ENCODE data around the gene WNT7B.

WNT7B gene

DNA sequence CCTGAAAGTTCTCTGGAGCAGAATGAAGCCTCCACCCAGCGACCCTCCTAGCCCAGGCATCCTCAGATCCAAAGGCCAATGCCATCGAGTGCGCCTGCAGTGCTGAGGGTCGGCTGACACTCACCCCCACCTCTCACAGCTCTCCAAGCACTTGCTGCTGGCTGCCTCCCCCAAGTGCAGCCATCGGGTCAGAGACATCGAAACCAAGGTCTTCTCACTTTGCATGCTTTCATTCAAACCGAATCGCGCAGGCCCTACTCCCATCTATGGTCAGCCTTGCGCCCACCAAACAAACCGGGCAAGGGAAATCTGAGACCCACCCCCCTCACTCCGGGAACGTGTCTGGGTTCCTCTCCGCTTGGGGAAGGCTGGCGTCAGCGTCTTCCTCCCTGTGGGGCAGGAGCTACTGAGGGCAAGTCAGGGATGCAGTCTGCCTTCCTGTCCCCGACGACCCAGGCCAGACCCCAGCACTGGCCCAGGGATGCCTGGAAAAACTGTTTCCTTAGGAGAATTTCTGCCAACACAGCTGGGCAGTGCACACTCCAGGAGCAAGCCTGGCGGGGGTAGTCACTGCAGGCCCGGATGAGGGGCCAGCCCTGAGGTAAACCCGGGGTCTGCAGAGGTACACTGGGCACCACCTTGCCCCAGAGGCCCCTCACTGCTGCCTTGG lies 7.0 kb downstream of the WNT7B start:
- DNase-seq, result no peak

DNA sequence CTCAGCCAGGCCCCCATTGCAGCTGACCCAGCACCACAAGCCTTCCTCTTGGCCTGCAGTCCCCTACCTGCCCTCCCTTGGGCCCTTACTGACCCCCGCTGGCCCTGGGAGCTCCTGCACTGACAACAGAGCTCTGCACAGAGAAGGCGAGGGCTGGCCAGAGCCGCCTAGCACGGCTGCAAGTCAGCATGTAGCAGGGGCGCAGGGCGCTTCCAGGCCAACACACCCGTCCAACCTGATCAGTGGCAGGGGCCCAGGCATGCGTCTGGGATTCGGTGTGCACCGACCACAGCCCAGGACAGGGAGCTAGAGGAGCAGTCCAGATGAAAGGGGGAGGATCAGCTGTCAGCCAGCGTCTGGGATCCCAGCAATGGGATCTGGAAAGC lies 7.6 kb downstream of the WNT7B start:
- DNase-seq, result no peak

DNA sequence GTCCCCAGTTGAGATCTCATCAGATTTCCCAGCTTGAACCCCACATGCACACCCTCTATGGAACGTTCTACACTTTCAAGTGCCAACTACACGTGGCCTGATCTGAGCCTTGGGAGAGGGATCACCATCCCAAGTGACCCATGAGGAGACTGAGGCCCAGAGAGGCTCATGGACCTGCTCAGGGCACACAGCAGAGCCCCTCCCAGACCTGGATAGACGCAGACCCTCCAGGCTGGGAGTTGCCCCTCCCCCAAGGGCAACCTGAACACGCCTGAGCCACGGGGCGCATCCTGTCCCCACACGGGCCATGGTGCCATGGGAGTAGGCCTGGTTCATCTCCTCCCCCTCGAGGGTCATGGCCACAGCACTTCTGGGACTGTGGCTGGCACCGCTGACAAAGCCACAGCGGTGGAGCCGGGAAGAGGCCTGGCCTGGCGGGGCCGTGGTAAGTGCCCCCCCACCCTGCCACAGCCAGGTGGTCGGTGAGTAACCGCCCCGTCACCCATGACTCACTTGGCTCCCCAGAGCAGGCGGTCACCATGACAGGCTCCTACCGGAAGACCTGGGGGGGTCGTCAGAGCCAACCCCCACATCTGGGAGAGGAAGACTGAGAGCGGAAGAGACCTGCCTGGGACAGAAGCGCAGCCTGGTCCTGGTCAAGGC lies 8.1 kb downstream of the WNT7B start:
- no peak for DNase-seq

DNA sequence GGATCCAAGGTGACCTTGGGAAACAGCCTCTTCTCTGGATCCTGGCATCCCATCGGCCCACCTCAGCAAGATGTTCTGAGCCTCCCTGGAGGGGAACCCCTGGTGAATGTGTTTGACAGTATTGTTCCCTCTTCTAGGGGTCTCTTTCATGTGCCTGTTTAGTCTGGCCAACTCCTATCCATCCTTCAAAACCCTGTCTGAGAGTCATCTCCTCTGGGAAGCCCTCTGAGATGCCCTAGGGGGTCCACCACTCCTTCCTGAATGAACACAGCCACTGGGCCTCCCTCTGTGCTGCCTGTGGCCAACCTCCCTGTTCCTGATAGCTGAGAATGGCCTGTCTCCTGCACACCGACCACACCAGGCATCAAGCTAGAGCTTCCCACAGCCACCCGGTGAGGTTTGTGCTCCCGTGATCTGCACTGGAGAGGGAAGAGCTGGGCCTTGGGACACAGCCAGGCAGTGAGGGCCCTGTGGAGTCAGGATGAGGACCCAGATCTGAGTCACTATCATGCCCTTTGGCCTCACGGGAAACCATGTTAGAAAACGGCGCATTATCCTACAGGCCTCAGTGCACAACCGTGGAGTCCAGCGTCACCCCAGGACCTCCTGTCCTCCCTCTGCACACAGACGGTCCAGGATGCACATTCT lies 8.8 kb downstream of the WNT7B start:
- DNase-seq, result no peak

DNA sequence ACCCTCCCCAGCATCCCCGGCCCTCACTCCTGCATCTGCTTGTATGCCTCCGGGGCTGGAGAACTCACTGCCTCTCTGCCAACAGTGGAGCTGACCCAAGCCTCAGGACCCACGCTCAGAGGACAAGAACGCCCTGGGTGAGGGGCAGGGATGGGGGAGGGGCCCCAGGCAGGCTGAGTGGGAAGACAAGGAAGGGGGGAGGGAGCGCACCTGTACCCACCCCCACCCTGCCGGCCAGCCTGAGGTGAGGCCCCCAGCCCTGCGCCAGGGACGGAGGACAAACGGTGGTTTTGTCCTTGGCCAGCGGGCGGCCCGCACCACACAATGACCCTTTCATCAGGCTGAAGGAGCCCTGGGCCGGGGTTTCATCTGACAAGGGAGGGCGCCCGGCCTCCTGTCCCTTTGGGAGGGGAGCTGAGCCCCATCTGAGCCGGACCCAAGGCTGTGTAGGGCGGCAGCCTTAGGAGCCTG lies 10.0 kb downstream of the WNT7B start:
- DNase-seq, result no peak

DNA sequence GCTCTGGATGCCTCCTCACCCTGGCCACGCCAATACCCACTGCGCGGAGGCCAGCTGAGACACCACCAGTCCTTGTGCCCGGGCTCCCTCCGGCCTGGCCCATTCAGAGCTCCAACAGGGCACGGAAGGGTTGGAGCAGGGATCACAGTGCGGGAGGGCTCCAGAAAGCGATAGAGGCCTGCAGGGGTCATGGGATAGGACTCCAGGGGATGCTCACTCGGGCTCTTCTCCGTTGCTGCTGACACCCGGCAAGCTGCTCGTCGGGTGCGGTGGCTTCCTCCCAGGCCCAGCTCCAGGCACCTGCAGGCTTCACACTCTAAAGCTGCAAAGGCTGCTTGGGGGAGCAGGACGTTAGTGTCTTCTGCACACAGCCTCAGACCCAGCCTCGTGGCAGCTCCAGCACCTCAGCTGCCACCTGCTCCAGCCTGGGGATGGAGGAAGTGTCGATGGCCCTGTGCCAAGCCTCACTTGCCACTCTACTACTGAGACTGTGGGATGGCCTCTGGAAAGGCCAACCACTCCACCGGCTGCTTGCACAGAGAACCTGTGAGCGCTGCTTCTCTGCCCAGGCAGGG lies 10.6 kb downstream of the WNT7B start:
- DNase-seq, result no peak

DNA sequence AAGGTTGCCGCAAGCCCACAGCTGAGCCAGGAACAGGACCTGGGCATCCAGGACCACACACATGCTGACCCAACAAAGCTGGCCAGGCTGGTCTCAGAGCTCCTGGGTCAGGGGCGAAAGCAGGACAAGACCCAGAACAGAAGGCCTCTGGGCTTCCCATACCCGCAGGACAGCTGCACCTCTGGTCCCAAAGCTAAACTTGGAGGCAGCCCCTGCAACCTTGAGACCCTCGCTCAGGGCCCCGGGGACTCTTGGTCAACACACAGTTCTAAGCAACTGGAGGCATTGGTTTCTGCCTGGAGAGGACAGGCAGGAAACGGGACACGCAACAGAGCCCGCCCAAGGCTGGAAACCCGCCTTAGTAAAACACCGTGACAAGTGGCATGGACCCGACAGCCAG lies 11.4 kb downstream of the WNT7B start:
- DNase-seq, result no peak

DNA sequence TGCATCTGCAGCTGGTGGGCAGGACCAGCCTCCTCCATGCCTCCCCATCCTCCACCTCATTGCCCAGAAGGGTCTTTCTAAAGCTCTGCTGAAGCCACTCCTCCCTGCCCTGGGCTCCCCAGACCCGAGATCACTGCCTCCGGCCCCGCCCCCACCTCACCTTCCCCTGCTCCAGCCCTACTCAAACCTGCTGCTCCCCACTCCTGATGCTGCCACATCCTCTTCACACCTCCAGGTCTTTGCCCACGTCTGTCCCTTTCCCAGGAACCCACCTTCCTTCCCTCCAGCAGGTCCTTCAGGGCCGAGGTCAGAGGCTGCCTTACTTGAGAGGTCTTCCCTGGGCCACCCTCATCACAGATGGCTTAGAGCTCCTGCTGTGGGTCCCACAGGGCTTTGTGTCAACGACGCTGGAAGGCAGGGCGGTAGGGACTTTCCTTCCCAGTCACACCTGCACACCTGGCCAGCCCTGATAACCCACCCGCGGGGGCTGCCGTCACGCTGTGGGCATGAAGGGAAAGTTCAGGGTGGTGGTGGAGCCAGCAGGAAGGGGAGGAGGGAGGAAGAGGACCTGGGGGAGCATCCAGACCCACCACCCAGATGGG lies 11.9 kb downstream of the WNT7B start:
- no peak for DNase-seq

DNA sequence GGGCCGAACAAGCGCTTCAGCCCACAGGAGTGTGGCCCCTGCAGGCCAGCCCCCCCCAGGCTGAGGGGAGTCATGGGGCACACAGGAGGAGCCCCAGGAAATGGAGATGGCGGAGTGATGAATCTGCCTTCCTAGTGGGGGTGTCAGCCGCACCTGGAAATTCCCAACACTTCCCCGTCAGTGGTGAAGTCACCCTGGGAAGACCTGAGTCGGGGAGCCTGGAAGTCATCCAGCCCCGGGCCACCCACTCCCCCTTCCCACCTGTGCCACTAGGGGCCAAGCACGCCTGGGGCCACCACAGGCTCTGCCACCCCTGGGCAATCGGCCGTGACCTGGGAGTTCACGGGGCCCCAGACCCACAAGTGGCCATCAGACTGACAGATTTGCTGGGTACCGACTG lies 12.6 kb downstream of the WNT7B start:
- DNase-seq, result no peak

DNA sequence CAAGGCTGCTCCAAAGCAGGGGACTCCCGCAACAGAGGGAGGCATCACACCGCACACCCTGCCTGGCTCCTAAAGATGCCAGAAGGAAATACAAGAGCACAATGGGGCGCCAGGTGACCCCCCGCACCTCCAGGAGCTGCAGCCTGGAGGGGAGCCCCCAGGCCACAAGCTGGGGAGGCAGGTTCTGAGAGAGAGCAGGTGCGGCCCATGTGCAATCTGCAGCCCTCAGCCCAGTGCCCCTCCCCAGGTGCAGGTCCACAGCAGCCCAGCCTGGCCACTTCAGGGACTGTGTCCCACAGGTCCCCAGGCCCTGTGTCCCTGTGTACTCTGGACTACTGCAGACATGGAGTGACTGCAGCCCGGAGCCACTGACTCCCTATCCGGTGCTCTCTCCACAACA lies 13.1 kb downstream of the WNT7B start:
- no peak for DNase-seq

DNA sequence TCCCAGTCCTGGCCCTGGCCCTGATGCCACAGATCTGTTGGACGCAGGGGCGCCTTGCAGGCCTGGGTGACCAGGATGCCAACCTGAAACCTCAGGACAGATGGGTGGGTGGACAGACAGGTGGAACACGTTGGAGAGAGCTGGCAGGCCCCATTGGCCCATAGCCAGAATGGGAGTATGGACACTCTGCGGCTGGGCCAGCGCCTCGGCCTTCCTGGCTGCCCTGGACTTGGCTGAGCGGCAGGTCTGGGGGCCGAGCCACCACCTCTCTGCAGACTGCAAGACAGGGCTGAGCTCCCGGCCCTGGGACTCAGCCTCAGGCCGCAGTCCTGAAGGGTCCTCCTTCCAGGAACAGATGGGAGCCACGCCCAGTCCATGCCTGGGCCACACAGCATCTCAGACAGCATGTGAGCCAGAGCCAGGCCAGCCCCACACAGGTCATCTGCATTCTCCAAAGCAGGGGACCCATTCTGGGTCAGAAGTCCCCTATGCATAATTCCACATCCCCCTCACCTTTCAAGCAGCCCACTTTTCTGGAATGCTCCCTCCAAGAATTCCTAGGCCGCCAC lies 14.1 kb downstream of the WNT7B start:
- no peak for DNase-seq

DNA sequence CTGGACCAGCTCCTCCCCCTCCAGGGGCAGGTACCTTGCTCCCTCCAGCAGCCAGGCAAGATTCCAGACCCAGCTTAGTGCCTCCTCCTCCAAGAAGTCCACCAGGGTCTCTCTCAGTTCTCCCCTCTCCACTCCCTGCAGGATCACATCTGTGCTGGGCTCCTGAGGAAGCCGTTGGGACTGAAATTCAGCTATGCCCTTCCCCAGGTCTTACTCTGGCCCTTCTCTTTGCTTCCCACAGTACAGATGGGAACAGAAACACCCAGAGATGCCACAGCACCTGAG lies 14.6 kb downstream of the WNT7B start:
- no peak for DNase-seq

DNA sequence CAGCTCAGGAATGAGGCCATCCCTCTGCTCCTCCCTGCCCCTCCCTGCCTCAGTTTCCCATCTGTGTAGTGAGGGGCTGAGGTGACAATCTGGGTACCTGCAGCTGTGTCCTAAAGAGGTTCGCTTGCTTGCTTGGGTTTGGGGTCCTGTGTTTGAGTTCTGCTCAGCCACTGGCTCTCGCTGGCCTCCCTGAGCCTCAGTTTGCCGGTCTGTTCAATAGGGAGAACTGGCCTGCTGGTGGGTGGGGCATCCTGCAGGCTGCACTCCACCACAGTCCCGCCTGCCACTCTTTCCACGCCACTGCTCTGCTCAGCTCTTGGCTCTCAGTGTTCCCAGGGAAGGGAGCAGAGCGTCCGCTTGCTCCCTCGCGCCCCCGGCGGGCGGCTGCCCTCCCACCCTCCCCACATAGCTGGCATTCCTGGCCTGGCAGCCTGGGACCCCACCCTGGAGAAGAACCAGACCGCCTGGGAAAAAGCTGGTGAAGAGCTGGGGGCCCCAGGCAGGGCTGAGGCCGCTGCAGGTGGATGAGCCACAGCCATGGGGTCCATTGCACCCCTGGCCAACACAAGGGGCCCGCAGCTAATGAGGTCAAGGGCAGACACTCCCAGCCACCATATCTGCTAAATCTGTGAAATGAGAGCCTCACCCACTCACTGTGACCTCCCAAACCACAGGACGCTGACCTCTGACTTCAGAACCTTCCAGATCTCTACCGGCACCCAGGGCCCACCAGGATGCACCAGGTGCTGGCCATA lies 15.1 kb downstream of the WNT7B start:
- DNase-seq, result no peak

DNA sequence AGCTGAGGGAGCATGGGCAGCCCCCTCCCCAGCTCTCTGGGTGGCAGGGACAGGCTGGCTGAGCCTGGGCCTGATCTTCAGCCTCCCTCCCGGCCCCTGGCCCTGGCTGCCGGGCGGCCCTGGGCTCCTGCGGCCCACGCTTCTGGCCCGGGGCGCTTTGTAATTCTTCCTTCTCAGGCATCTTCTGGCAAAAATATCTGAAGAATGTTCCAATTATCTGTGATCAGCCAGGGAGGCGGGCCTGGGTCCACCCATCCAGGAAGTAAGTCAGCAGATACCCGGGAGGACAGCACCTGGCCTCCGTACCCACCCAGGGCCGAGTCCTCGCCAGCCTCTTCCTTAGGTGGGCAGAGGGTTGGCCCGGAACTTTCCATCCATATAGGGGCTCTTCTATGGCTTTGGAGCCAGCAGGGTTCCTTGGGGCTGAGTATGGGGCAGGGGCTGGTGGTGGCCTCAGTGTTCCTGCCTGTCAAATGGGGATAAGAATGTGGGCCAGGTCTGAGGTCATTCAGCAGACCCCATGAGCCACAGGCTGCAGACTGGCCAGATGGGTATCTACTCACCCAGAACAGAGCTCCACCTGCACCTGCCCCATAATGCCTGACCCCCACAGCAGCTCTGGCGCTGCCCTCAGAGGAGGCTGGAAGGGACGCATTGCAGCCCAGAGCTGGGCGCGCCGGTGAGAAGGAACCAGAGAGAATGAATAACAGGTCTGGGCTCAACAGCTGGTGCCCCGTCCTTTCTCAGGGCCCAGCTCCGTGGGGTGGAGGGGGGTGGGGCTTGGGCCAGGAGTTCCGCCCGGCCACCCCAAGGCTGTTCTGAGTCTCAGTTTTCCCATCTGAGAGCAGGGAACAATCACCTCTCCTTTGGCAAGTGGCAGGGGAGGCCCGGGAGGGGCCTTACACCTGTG lies 16.2 kb downstream of the WNT7B start:
- no peak for DNase-seq

DNA sequence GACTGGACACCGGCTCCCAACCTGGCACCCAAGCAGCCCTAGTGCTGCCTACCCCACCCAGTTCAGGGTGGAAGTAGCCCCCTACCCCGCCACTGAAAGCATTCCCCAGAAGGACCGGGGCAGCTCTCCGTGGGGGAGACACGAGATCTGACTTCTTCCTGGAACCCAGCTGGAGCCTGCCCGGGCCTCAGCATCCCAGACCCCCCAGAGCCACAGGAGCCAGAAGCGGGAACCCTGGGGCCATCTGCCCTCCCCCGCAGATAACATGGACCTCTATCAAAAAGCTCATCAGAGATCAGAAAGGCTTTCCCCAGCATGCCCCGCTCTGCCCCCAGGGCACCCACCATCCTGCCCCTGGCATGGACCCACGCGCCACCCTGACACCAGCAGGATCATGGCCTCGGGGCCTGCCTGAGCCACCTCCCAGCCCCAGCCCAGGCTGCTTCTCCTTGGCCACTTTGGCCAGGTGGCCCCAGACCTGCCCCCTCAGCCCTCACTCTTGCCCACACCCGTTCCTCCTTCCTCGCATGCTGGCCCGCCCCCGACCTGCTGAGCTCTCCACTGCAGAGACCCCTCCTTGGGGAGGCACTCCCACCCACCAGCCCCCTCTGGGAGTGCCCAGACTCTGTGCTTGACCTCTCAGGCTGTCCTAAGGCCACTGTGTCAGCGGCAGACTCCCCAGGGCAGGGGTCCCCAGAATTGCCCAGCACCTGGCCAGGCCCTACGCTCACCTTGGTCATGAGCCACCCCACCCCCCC lies 17.1 kb downstream of the WNT7B start:
- DNase-seq, result no peak

DNA sequence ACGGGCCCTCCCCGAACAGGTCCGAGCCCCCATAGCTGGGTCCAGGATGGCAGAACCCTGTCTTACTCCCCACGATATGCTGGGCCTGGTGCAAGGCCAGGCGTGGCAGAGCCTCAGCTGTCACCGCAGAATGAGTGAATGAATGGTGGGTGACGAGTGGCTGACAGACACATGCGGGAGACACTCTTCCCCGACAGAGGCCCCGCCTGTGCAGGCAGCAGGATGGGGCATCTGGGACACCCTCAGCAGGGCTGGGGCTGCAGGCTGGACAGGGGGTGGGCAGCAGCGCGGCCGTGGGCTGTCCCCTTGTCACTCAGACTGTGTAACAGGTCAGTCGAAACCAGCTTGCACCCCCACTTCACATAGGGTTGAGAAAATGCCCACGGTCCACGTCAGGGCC lies 18.0 kb downstream of the WNT7B start:
- DNase-seq, result no peak

DNA sequence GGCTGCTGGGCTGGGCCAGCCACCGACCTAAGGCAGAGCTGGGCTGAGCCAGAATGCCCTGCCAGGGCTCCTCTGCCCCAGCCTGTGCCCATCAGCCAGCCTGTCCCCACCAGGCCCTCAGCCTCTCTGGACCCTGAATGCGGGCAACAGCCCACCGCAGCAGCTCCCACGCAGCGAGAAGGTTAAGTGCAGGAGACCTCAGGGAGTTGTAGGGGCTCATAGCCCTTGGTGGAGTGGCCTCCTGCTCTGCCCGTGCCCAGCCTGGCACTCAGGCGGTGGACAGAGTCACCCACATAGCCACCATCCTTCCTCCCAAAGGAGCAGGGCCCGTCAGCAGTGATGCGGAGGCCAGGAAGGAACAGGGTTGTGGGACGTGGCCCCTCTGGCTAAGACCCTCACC lies 19.1 kb downstream of the WNT7B start:
- DNase-seq, result no peak

DNA sequence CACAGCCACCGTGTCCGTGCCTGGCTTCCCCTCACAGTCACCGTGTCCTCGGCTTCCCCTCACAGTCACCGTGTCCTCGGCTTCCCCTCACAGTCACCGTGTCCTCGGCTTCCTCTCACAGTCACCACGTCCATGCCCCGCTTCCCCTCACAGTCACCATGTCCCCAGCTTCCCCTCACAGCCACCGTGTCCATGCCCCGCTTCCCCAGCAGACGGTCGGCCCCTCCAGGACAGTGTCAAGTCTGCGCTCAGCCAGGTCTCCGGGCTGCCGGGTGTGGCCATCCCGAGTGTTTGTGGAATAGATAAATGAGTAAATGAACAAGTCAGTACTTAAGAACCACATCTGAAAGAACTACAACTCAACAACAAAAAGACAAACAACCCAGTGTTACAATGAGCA lies 23.8 kb downstream of the WNT7B start:
- no peak for DNase-seq

DNA sequence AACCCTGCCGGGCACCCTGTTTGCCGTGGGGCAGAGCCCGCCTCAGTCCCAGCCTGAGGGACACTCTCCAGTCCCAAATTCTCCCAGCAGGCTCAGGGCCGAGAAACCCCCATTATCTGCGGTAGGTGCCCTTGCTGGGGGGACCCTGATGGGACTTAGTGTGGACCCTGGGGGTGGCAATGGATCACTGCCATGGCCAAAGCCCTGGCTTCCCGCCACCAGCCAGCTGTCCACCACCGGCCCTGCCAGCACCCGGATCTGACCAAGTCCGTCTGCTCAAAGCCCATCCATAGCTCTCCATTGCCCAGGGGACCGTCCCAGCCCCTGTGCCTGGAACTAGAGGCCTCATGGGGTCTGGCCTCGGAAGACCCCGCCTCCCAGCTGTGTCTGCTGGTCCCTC lies 24.4 kb downstream of the WNT7B start:
- DNase-seq, result no peak

DNA sequence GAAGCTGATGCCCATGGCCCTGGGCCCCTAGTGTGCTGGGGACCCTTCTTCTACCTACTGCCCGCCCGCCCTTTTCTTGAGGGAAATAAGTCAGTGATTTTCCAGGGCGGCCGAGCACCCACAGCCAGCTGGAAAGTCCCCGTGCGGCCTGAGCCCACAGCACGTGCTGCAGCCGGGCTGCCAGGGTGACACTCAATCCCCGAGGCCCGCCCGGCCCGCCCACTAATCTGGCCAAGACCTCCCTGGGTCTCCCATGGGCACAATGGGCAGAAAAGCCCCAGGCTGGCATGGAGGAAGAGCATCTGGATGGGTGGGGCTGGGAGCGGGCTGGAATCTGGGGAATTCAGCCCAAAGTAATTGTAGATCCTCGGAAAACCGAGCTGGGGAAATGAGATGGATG lies 24.8 kb downstream of the WNT7B start:
- no peak for DNase-seq

DNA sequence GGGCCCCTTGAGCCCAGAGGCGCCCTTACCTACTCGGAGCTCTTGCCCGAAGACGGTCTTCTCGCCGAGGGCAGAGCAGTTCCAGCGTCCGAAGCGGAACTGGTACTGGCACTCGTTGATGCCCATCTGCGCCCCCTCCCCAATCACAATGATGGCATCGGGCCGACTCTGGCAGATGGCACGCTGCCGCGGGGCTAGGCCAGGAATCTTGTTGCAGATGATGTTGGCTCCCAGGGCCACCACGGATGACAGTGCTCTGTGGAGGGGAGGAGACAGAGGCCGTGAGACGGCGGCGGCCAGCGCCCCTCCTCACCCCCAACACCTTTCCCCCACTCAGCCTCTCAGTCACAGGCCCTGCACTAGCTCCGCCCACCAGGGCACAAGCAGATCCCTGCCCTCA lies 27.1 kb downstream of the WNT7B start:
- no peak for DNase-seq

Data from stimulated activated naive CD4-positive, alpha-beta T cell (primary cell).